ENCODE data around the gene PRDX5.

DNA sequence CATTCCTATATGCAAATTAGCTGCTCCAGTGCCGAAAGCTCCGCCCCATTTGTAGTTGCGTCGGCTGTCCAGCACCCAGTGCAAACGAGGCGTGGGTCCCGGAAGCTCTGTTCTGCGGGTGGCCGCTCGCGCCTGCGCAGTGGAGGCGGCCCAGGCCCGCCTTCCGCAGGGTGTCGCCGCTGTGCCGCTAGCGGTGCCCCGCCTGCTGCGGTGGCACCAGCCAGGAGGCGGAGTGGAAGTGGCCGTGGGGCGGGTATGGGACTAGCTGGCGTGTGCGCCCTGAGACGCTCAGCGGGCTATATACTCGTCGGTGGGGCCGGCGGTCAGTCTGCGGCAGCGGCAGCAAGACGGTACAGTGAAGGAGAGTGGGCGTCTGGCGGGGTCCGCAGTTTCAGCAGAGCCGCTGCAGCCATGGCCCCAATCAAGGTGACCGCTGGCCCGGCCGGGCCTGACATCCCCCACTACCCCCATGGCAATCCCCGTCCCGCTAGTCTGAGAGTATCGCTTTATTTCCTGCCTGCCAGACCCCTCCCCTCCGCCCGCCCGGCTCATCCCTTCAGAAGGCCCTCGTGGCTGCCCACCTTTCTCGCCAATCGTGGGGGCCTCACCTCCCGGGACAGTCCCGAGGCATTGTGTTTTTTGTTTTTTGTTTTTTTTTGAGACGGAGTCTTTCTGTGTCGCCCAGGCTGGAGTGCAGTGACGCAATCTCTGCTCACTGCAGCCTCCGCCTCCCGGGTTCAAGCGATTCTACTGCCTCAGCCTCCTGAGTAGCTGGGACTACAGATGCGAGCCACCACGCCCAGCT, at the start of gene PRDX5:
- TF ChIP-seq, protein P1, sequence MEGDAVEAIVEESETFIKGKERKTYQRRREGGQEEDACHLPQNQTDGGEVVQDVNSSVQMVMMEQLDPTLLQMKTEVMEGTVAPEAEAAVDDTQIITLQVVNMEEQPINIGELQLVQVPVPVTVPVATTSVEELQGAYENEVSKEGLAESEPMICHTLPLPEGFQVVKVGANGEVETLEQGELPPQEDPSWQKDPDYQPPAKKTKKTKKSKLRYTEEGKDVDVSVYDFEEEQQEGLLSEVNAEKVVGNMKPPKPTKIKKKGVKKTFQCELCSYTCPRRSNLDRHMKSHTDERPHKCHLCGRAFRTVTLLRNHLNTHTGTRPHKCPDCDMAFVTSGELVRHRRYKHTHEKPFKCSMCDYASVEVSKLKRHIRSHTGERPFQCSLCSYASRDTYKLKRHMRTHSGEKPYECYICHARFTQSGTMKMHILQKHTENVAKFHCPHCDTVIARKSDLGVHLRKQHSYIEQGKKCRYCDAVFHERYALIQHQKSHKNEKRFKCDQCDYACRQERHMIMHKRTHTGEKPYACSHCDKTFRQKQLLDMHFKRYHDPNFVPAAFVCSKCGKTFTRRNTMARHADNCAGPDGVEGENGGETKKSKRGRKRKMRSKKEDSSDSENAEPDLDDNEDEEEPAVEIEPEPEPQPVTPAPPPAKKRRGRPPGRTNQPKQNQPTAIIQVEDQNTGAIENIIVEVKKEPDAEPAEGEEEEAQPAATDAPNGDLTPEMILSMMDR (conservative IDR thresholded peaks at IDR 0.05; ENCODE audit: low read depth, low read length): peak; percentile 56
- no peak for TF ChIP-seq EZH2 (IDR thresholded peaks at IDR 0.05; ENCODE audit: borderline replicate concordance, low read depth, low read length, poor library complexity, severe bottlenecking)
